Kidney (tissue), 14 donors: ENCODE data around the gene IGFBP5. TPM values are rescaled to one million over a fixed set of nuclear protein-coding genes. Genes with fewer than 3 reads are reported as not detected.

Source experiments
- DNase-seq, 5 donors: peaks; one replicate each; pipeline ENCODE4 v3.0.0-alpha.2; 2013 to 2020
- FAIRE-seq: peaks from 2 replicates; lab custom pipeline; 2012; peaks lifted over from hg19 to GRCh38; lab: Jason Lieb, UNC
- H3K27ac ChIP-seq, 2 donors: one replicate each; pipeline ENCODE4 v1.7.0; 2013; ENCODE audit warnings: low read depth in 2 of 2, low read length in 2 of 2, inconsistent platforms in 1 of 2
- H3K27me3 ChIP-seq: one replicate; pipeline ENCODE4 v1.7.1; 2013; ENCODE audit warnings: low read length, inconsistent platforms; ENCODE audit not compliant: control insufficient read depth, insufficient read depth
- H3K36me3 ChIP-seq, 3 donors: one replicate each; pipeline versions ENCODE4 v1.7.0 to v1.7.1; 2013; ENCODE audit warnings: low read length in 3 of 3, control low read depth in 1 of 3, inconsistent platforms in 1 of 3; ENCODE audit not compliant: insufficient read depth in 3 of 3, control insufficient read depth in 2 of 3
- H3K4me1 ChIP-seq, 3 donors: one replicate each; pipeline versions ENCODE4 v1.7.0 to v1.7.1; 2013; ENCODE audit warnings: low read length in 3 of 3, inconsistent platforms in 1 of 3, low read depth in 1 of 3; ENCODE audit not compliant: control insufficient read depth in 2 of 3, insufficient read depth in 2 of 3
- H3K4me3 ChIP-seq, 3 donors: one replicate each; pipeline versions ENCODE4 v1.7.0 to v1.8.1; 2013; ENCODE audit warnings: low read length in 3 of 3, control low read depth in 1 of 3, inconsistent platforms in 1 of 3
- H3K9ac ChIP-seq, 3 donors: one replicate each; pipeline versions ENCODE4 v1.7.0 to v1.7.1; 2013; ENCODE audit warnings: low read length in 3 of 3, control low read depth in 1 of 3, inconsistent platforms in 1 of 3
- H3K9me3 ChIP-seq, 3 donors: one replicate each; pipeline versions ENCODE4 v1.7.0 to v1.7.1; 2013; ENCODE audit warnings: low read length in 3 of 3, control low read depth in 1 of 3, inconsistent platforms in 1 of 3; ENCODE audit not compliant: control insufficient read depth in 2 of 3, insufficient read depth in 1 of 3
- CTCF ChIP-seq: IDR thresholded peaks from 3 replicates; pipeline ENCODE4 v1.5.1; 2012; ENCODE audit warnings: mild to moderate bottlenecking, moderate library complexity, borderline replicate concordance; ENCODE audit not compliant: insufficient read depth; ENCODE audit errors: extremely low read depth
- intact Hi-C: fragments of 100-400 bp; cut with DNase I; formaldehyde crosslinking; loops from one replicate; pipeline ENCODE4 v1.11.1; 2022
- polyA plus RNA-seq: library from polyadenylated mRNA; stranded (reverse); fragments of 350-450 nt; fragmentation: Illumina TruSeq; extraction: RNeasy Lipid Tissue Mini Kit (QIAGEN cat#74804); gene quantifications from one replicate; pipeline ENCODE4 v1.2.3, GENCODE V29; 2014; ENCODE audit warnings: low read depth, low replicate concordance; ENCODE audit not compliant: insufficient read depth
- total RNA-seq: library from RNA; stranded (reverse); fragmentation: NEBNext Ultra II Directional; extraction: Animal tissue kit (Norgen Biotek cat#: 25700); gene quantifications from one replicate; pipeline ENCODE4 v1.2.1, GENCODE V29; 2021
- donor health status: control.
- donor health status: control.
- donor health status: control.
- donor health status: control.
- donor health status: control.
- donor health status: DM: yes; HTN: yes; CAD: no.
- donor health status: Normal renal cell carcinoma (clear cell type).

The IGFBP5 gene
- total and polyA plus RNA-seq, 2 donors from 2014 or later = 362 to 572 TPM

GRCh38 chr2:216741223-216741593 is 45.9 kb upstream of the IGFBP5 start:
- H3K36me3 ChIP-seq = no peaks in the 10 kb centered on the region
- H3K27ac ChIP-seq = no peak overlapping the region
- H3K9ac ChIP-seq = no peak overlapping the region
- no peaks in the 10 kb centered on the region for H3K27me3 ChIP-seq
- H3K4me3 ChIP-seq = no peak overlapping the region
- FAIRE-seq = no peak
- no peak for TF ChIP-seq CTCF
- H3K9me3 ChIP-seq = no peaks in the 10 kb centered on the region
- H3K4me1 ChIP-seq = peaks cover 0 to 7% (median 0%) of the 10 kb centered on the region in 3 donors
- no peak for DNase-seq
- intact Hi-C loops = no loop called here

GRCh38 chr2:216740557-216741222 is 45.3 kb upstream of the IGFBP5 start:
- peak overlapping the region in 1 of 2 donors; percentile 1 for H3K27ac ChIP-seq
- H3K4me3 ChIP-seq = no peak overlapping the region
- intact Hi-C loops = no loop called here
- H3K9me3 ChIP-seq = no peaks in the 10 kb centered on the region
- no peak for FAIRE-seq
- H3K36me3 ChIP-seq = no peaks in the 10 kb centered on the region
- no peak overlapping the region for H3K9ac ChIP-seq
- peak in 1 of 5 donors; percentile 65 for DNase-seq
- H3K4me1 ChIP-seq = peaks cover 0 to 7% (median 0%) of the 10 kb centered on the region in 3 donors
- H3K27me3 ChIP-seq = no peaks in the 10 kb centered on the region
- no peak for TF ChIP-seq CTCF

GRCh38 chr2:216739035-216739434 is 43.7 kb upstream of the IGFBP5 start:
- no peak for TF ChIP-seq CTCF
- no peaks in the 10 kb centered on the region for H3K27me3 ChIP-seq
- H3K36me3 ChIP-seq = no peaks in the 10 kb centered on the region
- H3K27ac ChIP-seq = no peak overlapping the region
- no peak overlapping the region for H3K9ac ChIP-seq
- intact Hi-C loops = no loop called here
- peaks cover 0 to 7% (median 0%) of the 10 kb centered on the region in 3 donors for H3K4me1 ChIP-seq
- DNase-seq (no peak), FAIRE-seq (no peak)
- H3K4me3 ChIP-seq = no peak overlapping the region
- H3K9me3 ChIP-seq = no peaks in the 10 kb centered on the region
